H1 (cell line): ENCODE data around the gene STAG2. TPM values are rescaled to one million over a fixed set of nuclear protein-coding genes. Genes with fewer than 3 reads are reported as not detected.

Experiments used
- CTCF ChIA-PET: fragments of 300-600 bp; sonication (Branson Sonifier 250); formaldehyde crosslinking; loops from one replicate; lab custom pipeline; 2021; ENCODE audit not compliant: partially characterized antibody; lab: Charles Lee
- POLR2A ChIA-PET: fragments of 300-600 bp; sonication (Branson Sonifier 250); formaldehyde crosslinking; loops from one replicate; lab custom pipeline; 2021; ENCODE audit warnings: inconsistent platforms; ENCODE audit not compliant: partially characterized antibody; lab: Charles Lee
- DNase-seq, 2 experiments: peaks; one replicate each; pipeline versions ENCODE4 v3.0.0 to v3.0.0-alpha.2; 2010 to 2022; ENCODE audit warnings: low spot score in 2 of 2, low read depth in 1 of 2, mixed read lengths in 1 of 2
- FAIRE-seq: peaks from 2 replicates; lab custom pipeline; 2011; peaks lifted over from hg19 to GRCh38; lab: Jason Lieb, UNC
- H2AFZ ChIP-seq: 2 replicates; pipeline ENCODE4 v1.8.1; 2012; ENCODE audit warnings: low read length, inconsistent platforms
- H2AK5ac ChIP-seq: 2 replicates; pipeline ENCODE4 v1.6.1; 2013; ENCODE audit warnings: low read depth, low read length
- H2BK120ac ChIP-seq: replicated peaks from 2 replicates; pipeline ENCODE3; 2013; ENCODE audit warnings: low read depth, low read length, inconsistent platforms
- H2BK12ac ChIP-seq: 2 replicates; pipeline ENCODE4 v1.6.1; 2013; ENCODE audit warnings: low read depth, low read length
- H2BK15ac ChIP-seq: 2 replicates; pipeline ENCODE4 v1.6.1; 2013; ENCODE audit warnings: low read length
- H2BK20ac ChIP-seq: 2 replicates; pipeline ENCODE4 v1.6.1; 2013; ENCODE audit warnings: low read length
- H2BK5ac ChIP-seq: 2 replicates; pipeline ENCODE4 v1.6.1; 2013; ENCODE audit warnings: low read depth, low read length
- H3K14ac ChIP-seq: 2 replicates; pipeline ENCODE4 v1.6.1; 2013; ENCODE audit warnings: inconsistent platforms; ENCODE audit not compliant: insufficient read length
- H3K18ac ChIP-seq: 2 replicates; pipeline ENCODE4 v1.6.1; 2013; ENCODE audit warnings: low read length; ENCODE audit errors: extremely low read depth
- H3K23ac ChIP-seq: 2 replicates; pipeline ENCODE4 v1.6.1; 2013; ENCODE audit warnings: inconsistent platforms; ENCODE audit not compliant: insufficient read length
- H3K23me2 ChIP-seq: 2 replicates; pipeline ENCODE4 v1.6.1; 2013; ENCODE audit warnings: low read depth, low read length
- H3K27ac ChIP-seq: 2 replicates; pipeline ENCODE4 v1.6.1; 2011; ENCODE audit warnings: low read depth, low read length, inconsistent platforms
- H3K27me3 ChIP-seq, 4 experiments: replicated peaks in 1 of 4; 1 replicate in 1 of 4; 2 replicates in 3 of 4; pipeline versions ENCODE4 v1.6.1 to v1.8.1; 2011 to 2013; ENCODE audit warnings: low read length in 3 of 4, mild to moderate bottlenecking in 3 of 4, inconsistent platforms in 2 of 4, mixed read lengths in 2 of 4, moderate library complexity in 1 of 4; ENCODE audit not compliant: control insufficient read depth in 3 of 4, insufficient read depth in 3 of 4; ENCODE audit errors: extremely low read depth in 1 of 4
- H3K36me3 ChIP-seq, 4 experiments: 2 replicates each; pipeline versions ENCODE4 v1.6.1 to v1.8.1; 2011 to 2013; ENCODE audit warnings: mild to moderate bottlenecking in 4 of 4, low read length in 3 of 4, moderate library complexity in 2 of 4, control low read depth in 1 of 4, inconsistent platforms in 1 of 4; ENCODE audit not compliant: insufficient read depth in 4 of 4, control insufficient read depth in 2 of 4
- H3K4ac ChIP-seq: replicated peaks from 2 replicates; pipeline ENCODE3; 2013; ENCODE audit warnings: low read length, low read depth, mixed read lengths, inconsistent platforms; ENCODE audit not compliant: insufficient read length
- H3K4me1 ChIP-seq, 4 experiments: replicated peaks in 1 of 4; 1 replicate in 1 of 4; 2 replicates in 3 of 4; pipeline versions ENCODE4 v1.6.1 to v1.8.1; 2011 to 2013; ENCODE audit warnings: low read length in 3 of 4, inconsistent platforms in 2 of 4, mixed read lengths in 1 of 4; ENCODE audit not compliant: insufficient read depth in 4 of 4, control insufficient read depth in 3 of 4
- H3K4me2 ChIP-seq, 2 experiments: 2 replicates each; pipeline versions ENCODE4 v1.6.1 to v1.8.1; 2011 to 2013; ENCODE audit warnings: low read depth in 2 of 2, low read length in 2 of 2, control low read depth in 1 of 2, inconsistent platforms in 1 of 2, mild to moderate bottlenecking in 1 of 2; ENCODE audit not compliant: insufficient read depth in 1 of 2
- H3K4me3 ChIP-seq, 4 experiments: fragments of 200-600, 300-600 bp in 1 of 4; sonication (generic), shearing (Covaris generic), sonication (Bioruptor Twin) in 1 of 4; 2 replicates each; pipeline versions ENCODE4 v1.5.1 to v1.8.1; 2011 to 2016; ENCODE audit warnings: low read length in 4 of 4, low read depth in 3 of 4, control low read depth in 2 of 4, inconsistent platforms in 2 of 4, mild to moderate bottlenecking in 2 of 4, mixed read lengths in 1 of 4, moderate library complexity in 1 of 4; ENCODE audit not compliant: insufficient read depth in 2 of 4; ENCODE audit errors: extremely low read depth in 1 of 4
- H3K56ac ChIP-seq: replicated peaks from 2 replicates; pipeline ENCODE3; 2013; ENCODE audit warnings: low read depth, mild to moderate bottlenecking, mixed read lengths, low read length, inconsistent platforms; ENCODE audit not compliant: insufficient read length
- H3K79me1 ChIP-seq: 2 replicates; pipeline ENCODE4 v1.6.1; 2013; ENCODE audit warnings: low read depth, low read length, control low read depth
- H3K79me2 ChIP-seq, 2 experiments: 2 replicates each; pipeline versions ENCODE4 v1.6.1 to v1.8.1; 2012 to 2013; ENCODE audit warnings: low read length in 2 of 2, mild to moderate bottlenecking in 2 of 2, inconsistent platforms in 1 of 2; ENCODE audit not compliant: insufficient read depth in 2 of 2, control insufficient read depth in 1 of 2
- H3K9ac ChIP-seq, 4 experiments: replicated peaks in 1 of 4; 1 replicate in 1 of 4; 2 replicates in 3 of 4; pipeline versions ENCODE4 v1.6.1 to v1.8.1; 2011 to 2013; ENCODE audit warnings: low read depth in 3 of 4, low read length in 3 of 4, control low read depth in 2 of 4, mild to moderate bottlenecking in 2 of 4, moderate library complexity in 2 of 4, inconsistent platforms in 1 of 4; ENCODE audit errors: extremely low read depth in 1 of 4
- H3K9me3 ChIP-seq, 2 experiments: 2 replicates each; pipeline versions ENCODE4 v1.6.1 to v1.8.1; 2012 to 2013; ENCODE audit warnings: mild to moderate bottlenecking in 2 of 2, moderate library complexity in 2 of 2, control low read depth in 1 of 2, inconsistent platforms in 1 of 2, low read depth in 1 of 2, low read length in 1 of 2, mixed read lengths in 1 of 2; ENCODE audit not compliant: insufficient read depth in 2 of 2
- H4K20me1 ChIP-seq, 2 experiments: replicated peaks in 1 of 2; 2 replicates each; pipeline versions ENCODE3 to v1.8.1; 2011 to 2013; ENCODE audit warnings: inconsistent platforms in 2 of 2, low read length in 2 of 2, mild to moderate bottlenecking in 1 of 2; ENCODE audit not compliant: insufficient read depth in 2 of 2, control insufficient read depth in 1 of 2
- H4K5ac ChIP-seq: 2 replicates; pipeline ENCODE4 v1.6.1; 2013; ENCODE audit warnings: low read length, low read depth, mixed read lengths, inconsistent platforms; ENCODE audit not compliant: insufficient read length
- H4K8ac ChIP-seq: 2 replicates; pipeline ENCODE4 v1.8.0; 2013; ENCODE audit warnings: mild to moderate bottlenecking, moderate library complexity, low read length, inconsistent platforms; ENCODE audit not compliant: insufficient read depth; ENCODE audit errors: extremely low read depth
- H4K91ac ChIP-seq: replicated peaks from 2 replicates; pipeline ENCODE3; 2013; ENCODE audit warnings: low read length, mixed read lengths, inconsistent platforms; ENCODE audit not compliant: insufficient read length
- RFX5 ChIP-seq: IDR thresholded peaks from 2 replicates; pipeline ENCODE4 v1.6.1; 2011; ENCODE audit warnings: low read depth, low read length, improper control_type of control experiment, borderline replicate concordance
- WGBS, 2 experiments: shearing (Covaris generic) in 1 of 2; methylation state at CpG; one replicate each; pipeline versions ENCODE4 v1.1.6 to v1.1.7; 2013 to 2015; ENCODE audit warnings: low lambda C conversion rate in 2 of 2, mixed read lengths in 2 of 2, inconsistent platforms in 1 of 2, low coverage in 1 of 2, missing lambda C conversion rate in 1 of 2; ENCODE audit not compliant: insufficient replicate concordance in 2 of 2, insufficient coverage in 1 of 2, insufficient read length in 1 of 2; ENCODE audit errors: extremely low coverage in 1 of 2, missing lambda C conversion rate in 1 of 2; 5-methylcytosine and 5-hydroxymethylcytosine counted together
- polyA plus RNA-seq, 7 experiments: library from polyadenylated mRNA; depleted of rRNA in 3 of 7; stranded (reverse) in 5 of 7; unstranded in 2 of 7; fragments of >200 nt in 5 of 7; fragments of 200-250 nt in 2 of 7; gene quantifications; 1 replicate in 5 of 7; 2 replicates in 1 of 7; 4 replicates in 1 of 7; pipeline versions ENCODE4 v1.2.1 to v1.2.3, GENCODE V29; 2011 to 2013; ENCODE audit warnings: missing spikeins in 2 of 7, mixed read lengths in 2 of 7
- total RNA-seq: library from RNA; stranded (reverse); fragmentation: NEBNext Ultra II Directional; extraction: Animal tissue kit (Norgen Biotek cat#: 25700); gene quantifications from 2 replicates; pipeline ENCODE4 v1.2.1, GENCODE V29; 2021

STAG2 gene
- total and polyA plus RNA-seq, 2 of the 8 experiments (the other 6 are each of a cell fraction or from before 2014, with no cell fraction given): 20.3 to 94.9 TPM

DNA sequence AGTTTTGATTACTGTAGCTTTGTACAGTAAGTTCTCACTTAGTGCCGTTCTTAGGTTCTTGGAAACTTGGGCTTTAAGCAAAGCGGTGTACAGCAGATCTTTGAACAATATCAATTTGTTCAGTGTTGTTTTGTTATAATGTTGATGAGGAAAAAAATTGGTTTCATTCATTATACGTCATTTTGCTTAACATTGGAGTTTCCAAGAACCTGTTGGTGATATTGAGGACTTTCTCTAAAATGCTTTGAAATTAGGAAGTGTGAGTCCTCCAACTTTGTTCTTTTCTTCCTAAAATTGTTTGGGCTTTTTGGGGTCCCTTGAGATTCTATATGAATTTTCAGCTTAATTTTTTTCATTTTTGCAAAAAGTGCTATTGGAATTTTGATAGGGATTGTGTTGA is 49.1 kb downstream of the STAG2 start:
- H3K23me2 ChIP-seq: no peaks in the 10 kb centered on the region
- H3K4me1 ChIP-seq: no peaks in the 10 kb centered on the region; a peak in 1 of 7 replicates
- no peak overlapping the region for H3K9ac ChIP-seq
- no peak overlapping the region for H2AFZ ChIP-seq
- no peak overlapping the region for H3K14ac ChIP-seq
- no peak overlapping the region for H2AK5ac ChIP-seq
- no peak overlapping the region for H3K18ac ChIP-seq
- H3K27ac ChIP-seq: no peak overlapping the region
- no peak overlapping the region for H3K56ac ChIP-seq
- no peak overlapping the region for H2BK5ac ChIP-seq
- H3K27me3 ChIP-seq: no peaks in the 10 kb centered on the region
- no peaks in the 10 kb centered on the region for H3K79me1 ChIP-seq
- H3K9me3 ChIP-seq: no peaks in the 10 kb centered on the region
- WGBS, 2 experiments: 94% methylated on average over 3 of the region's 3 CpGs; no CpG with 5 or more reads in 1 of the 2 experiments
- FAIRE-seq: peak; percentile 65
- H4K91ac ChIP-seq: no peak overlapping the region
- peaks cover 8 to 93% of the 10 kb centered on the region in 2 experiments; a peak in 3 of 4 replicates for H3K79me2 ChIP-seq
- ChIA-PET POLR2A (no interaction called here), CTCF (no interaction called here)
- H3K36me3 ChIP-seq: no peaks in the 10 kb centered on the region
- no peak overlapping the region for H3K4ac ChIP-seq
- H4K20me1 ChIP-seq: peaks cover 7 to 11% of the 10 kb centered on the region in 2 experiments
- no peak overlapping the region for H4K8ac ChIP-seq
- no peak overlapping the region for H2BK120ac ChIP-seq
- H3K23ac ChIP-seq: no peak overlapping the region
- no peak overlapping the region for H4K5ac ChIP-seq
- H3K4me3 ChIP-seq: no peak overlapping the region
- no peak overlapping the region for H3K4me2 ChIP-seq
- H2BK15ac ChIP-seq: no peak overlapping the region
- no peak overlapping the region for H2BK12ac ChIP-seq
- H2BK20ac ChIP-seq: no peak overlapping the region
- no peak for DNase-seq
- no peak for TF ChIP-seq RFX5
